Activated CD4-positive, alpha-beta T cell treated with anti-CD3 and anti-CD28 coated beads for 36 hours (primary cell): Measurements from ENCODE around the gene RHBDD3. TPM values are rescaled to one million over a fixed set of nuclear protein-coding genes. Genes with fewer than 3 reads are reported as not detected.
"Not testable (repeated sequence)": the region's sequence is repeated elsewhere in the genome, so short reads cannot be mapped to it uniquely, and the experiment has no call there.

Source experiments
- ATAC-seq: fragments of 200-7000 bp; cut with Tn5 transposase; one replicate; pipeline ENCODE4 v1.10.0; 2021; ENCODE audit warnings: mild to moderate bottlenecking, moderate library complexity
- CTCF ChIA-PET: fragments of 350-600 bp; sonication (Branson Sonifier 250); formaldehyde crosslinking; loops from one replicate; lab custom pipeline; 2021; ENCODE audit warnings: antibody characterized with exemption; lab: Charles Lee
- POLR2A ChIA-PET: fragments of 350-600 bp; sonication (Branson Sonifier 250); formaldehyde crosslinking; loops from one replicate; lab custom pipeline; 2021; ENCODE audit warnings: antibody characterized with exemption, inconsistent platforms; lab: Charles Lee
- DNase-seq: peaks from one replicate; pipeline ENCODE4 v3.0.0-alpha.2; 2020
- H3K27ac Mint-ChIP-seq: one replicate; pipeline ENCODE4 v1.8.0; 2021; ENCODE audit warnings: mixed read lengths
- H3K27me3 Mint-ChIP-seq: one replicate; pipeline ENCODE4 v1.8.0; 2021; ENCODE audit warnings: mixed read lengths
- H3K36me3 Mint-ChIP-seq: one replicate; pipeline ENCODE4 v1.8.0; 2021; ENCODE audit warnings: low read depth, mixed read lengths
- H3K4me1 Mint-ChIP-seq: one replicate; pipeline ENCODE4 v1.8.0; 2021; ENCODE audit warnings: mixed read lengths
- H3K4me3 Mint-ChIP-seq: one replicate; pipeline ENCODE4 v1.8.0; 2021; ENCODE audit warnings: mild to moderate bottlenecking, moderate library complexity, mixed read lengths
- H3K9me3 Mint-ChIP-seq: one replicate; pipeline ENCODE4 v1.8.0; 2021; ENCODE audit warnings: low read depth, mixed read lengths
- intact Hi-C, 2 experiments: fragments of 100-400 bp; cut with DNase I in 1 of 2; cut with micrococcal nuclease in 1 of 2; formaldehyde crosslinking; loops; one replicate each; pipeline versions ENCODE4 v1.14.2 to v1.15.1; 2022 to 2024; cut with DNase I, micrococcal nuclease
- total RNA-seq, 2 experiments: library from RNA; stranded (reverse); gene quantifications; one replicate each; pipeline ENCODE4 v1.2.3, GENCODE V29; 2021

Gene RHBDD3
- total RNA-seq, 2 experiments from 2014 or later, result 23.2 to 25.3 TPM

DNA sequence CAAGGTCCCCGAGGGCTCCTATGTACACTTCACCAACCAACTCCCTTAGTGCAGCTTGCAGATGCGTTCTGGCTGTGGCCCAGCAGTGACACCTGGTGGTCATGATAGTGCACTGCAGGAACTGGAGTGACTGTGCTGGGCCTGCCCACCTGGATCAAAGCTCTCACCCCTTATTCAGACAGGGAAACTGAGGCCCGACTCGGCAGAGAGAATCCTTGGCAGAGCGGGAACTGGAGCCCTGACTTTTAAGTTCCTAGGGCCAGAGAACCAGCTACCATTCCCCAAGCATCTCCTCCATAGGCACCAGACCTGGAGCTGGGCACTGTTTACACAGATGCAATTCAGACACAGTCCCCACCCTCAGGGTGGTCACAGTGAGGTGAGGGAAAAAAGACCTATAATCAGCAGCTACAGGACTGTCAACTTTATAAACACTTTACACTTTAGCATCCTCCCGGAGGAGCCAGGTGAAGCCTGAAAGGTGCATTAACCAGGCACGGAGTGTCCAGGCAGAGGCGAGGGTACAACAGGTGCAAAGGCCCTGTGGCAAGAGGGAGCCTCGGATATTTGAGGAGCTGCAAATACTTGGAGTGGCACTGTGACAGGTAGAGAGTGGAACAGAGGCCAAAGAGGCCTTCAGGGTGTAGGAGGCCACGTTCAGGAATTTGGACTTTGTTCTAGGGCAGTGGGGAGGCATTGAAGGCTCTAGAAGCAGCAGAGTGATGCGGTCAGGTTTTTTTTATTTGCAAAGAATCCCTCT is 22.0 kb downstream of the RHBDD3 start:
- POLR2A ChIA-PET, result interaction anchor here (0.6 kb wide), 1 partner anchor 33 kb away, joined by 3 read pairs; no protein-coding TSS in a partner anchor

DNA sequence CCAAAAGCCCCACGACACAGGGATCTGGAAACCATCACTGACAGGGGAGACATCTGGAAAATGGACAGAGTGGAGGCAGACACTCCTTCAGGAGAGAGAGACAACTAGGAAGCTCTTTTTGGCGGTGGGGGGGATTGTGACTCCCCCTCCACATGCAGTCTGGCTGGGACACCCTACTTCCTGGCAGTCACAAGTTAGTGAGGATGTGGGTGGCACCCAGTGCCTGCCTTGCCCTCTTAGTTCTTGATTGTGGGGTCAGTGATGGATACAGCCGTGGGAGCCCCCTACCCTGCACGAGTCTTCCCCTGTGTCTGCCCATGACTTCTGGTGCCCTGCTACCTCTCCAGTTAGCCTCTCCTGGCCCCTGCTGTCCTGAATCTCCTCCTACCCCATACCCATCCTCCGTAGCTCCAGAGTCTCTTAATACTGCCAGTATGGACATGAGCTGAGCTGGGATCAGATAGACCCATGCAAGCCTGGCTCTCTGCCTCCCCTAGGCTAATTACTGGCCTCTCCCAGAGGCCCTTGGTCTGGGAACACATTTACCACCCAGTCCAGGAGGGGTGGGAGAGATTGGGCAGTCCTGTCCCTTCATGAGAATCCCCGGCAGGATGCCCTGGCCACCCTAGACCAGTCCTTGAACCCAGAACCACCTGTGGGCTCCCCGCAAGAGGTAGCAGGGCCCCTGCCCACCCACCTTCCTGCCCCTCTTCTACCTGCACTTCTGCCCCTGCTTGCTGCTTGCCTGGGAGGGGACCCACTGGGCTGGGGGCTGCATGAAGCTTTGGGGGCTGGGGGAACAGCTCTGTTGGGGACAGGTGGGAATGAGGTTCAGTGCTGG is 22.8 kb downstream of the RHBDD3 start:
- H3K4me1 Mint-ChIP-seq, result no peaks in the 10 kb centered on the region
- ATAC-seq (no peak), DNase-seq (no peak)
- peaks cover 7% of the 10 kb centered on the region for H3K27me3 Mint-ChIP-seq
- no peak overlapping the region for H3K4me3 Mint-ChIP-seq
- intact Hi-C loops, result loop anchor here (1.0 to 5.0 kb wide), 6 partner anchors 43 to 645 kb away; no protein-coding TSS in a partner anchor
- H3K9me3 Mint-ChIP-seq, result no peaks in the 10 kb centered on the region
- ChIA-PET CTCF (interaction anchor here (0.6 to 2.3 kb wide), 24 partner anchors 10 to 1252 kb away, joined by 3 to 19 read pairs (median 4); partner anchors contain the start of gene EMID1), POLR2A (interaction anchor here (0.6 kb wide), 1 partner anchor 34 kb away, joined by 3 read pairs; no protein-coding TSS in a partner anchor)
- no peak overlapping the region for H3K27ac Mint-ChIP-seq
- no peaks in the 10 kb centered on the region for H3K36me3 Mint-ChIP-seq

More for the DNA sequence above, 22.0 kb downstream of the RHBDD3 start:
- CTCF ChIA-PET, result interaction anchor here (0.6 to 2.3 kb wide), 32 partner anchors 9 to 1252 kb away, joined by 3 to 19 read pairs (median 3); partner anchors contain the start of genes EMID1 and EWSR1
- Mint-ChIP-seq H3K27me3 (peaks cover 7% of the 10 kb centered on the region), H3K4me1 (no peaks in the 10 kb centered on the region), H3K36me3 (no peaks in the 10 kb centered on the region), H3K9me3 (no peaks in the 10 kb centered on the region), H3K4me3 (no peak overlapping the region), H3K27ac (no peak overlapping the region)
- intact Hi-C loops, result loop anchor here (1.0 to 2.0 kb wide), 5 partner anchors 92 to 646 kb away; no protein-coding TSS in a partner anchor
- DNase-seq (peak; percentile 81), ATAC-seq (peak; percentile 94)

DNA sequence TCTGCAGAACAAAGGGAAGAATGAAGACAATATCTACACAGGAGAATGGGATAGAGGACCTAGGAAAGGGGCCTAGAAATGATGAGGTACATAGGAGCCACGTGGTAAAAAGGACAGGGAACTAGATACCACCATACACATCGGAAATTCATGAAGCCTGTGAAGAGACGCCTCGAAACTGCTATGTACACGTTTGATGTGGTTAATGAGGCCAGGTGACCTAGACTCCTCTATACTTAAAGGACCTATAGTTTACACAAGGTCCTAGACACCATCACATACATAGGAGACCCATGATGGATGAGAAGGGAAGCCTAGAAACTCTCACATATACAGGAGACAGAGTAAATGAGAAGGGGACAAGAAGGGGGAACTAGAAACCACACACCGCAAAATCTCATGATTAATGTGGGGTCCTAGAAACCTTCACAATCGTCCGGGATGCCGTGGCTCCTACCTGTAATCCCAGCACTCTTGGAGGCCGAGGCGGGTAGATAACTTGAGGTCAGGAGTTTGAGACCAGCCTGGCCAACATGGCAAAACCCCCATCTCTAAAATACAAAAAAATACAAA is 23.8 kb downstream of the RHBDD3 start:
- ATAC-seq (no peak), DNase-seq (no peak)
- intact Hi-C loops, result loop anchor here (2.0 to 5.0 kb wide), 3 partner anchors 42 to 643 kb away; no protein-coding TSS in a partner anchor
- ChIA-PET CTCF (interaction anchor here (1.1 to 2.3 kb wide), 2 partner anchors 40 to 46 kb away, joined by 7 to 19 read pairs; no protein-coding TSS in a partner anchor), POLR2A (no interaction called here)
- Mint-ChIP-seq H3K9me3 (peaks cover 3% of the 10 kb centered on the region), H3K36me3 (peaks cover 2% of the 10 kb centered on the region), H3K27ac (no peak overlapping the region), H3K27me3 (peaks cover 7% of the 10 kb centered on the region), H3K4me1 (no peaks in the 10 kb centered on the region), H3K4me3 (no peak overlapping the region)

DNA sequence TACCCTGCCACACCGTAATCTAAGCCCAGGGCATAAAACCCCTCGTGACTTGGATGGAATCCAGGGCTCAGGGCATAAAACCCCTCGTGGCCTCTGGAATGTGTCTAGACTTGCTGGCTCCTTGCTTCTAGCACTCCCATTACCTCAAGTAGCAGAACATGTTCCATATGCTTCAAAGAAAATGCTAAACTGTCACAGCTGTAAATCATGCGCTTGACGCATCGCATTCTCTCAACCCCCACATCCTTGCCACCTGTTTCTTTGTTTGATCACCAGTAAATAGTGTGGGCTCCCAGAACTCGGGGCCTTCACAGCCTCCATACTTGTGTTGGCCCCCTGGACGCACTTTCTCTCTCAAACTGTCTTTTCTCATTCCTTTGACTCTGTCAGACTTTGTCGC is 27.3 kb downstream of the RHBDD3 start:
- H3K4me3 Mint-ChIP-seq, ATAC-seq, POLR2A ChIA-PET, DNase-seq, H3K36me3 Mint-ChIP-seq, H3K4me1 Mint-ChIP-seq, H3K27ac Mint-ChIP-seq, H3K27me3 Mint-ChIP-seq, H3K9me3 Mint-ChIP-seq: not testable (repeated sequence)
- intact Hi-C loops, result loop anchor here in 1 of 2 experiments (5.0 kb wide), 1 partner anchor 38 kb away; no protein-coding TSS in a partner anchor
- CTCF ChIA-PET, result interaction anchor here (0.7 to 0.8 kb wide), 2 partner anchors 99 to 200 kb away, joined by 3 to 5 read pairs; no protein-coding TSS in a partner anchor

DNA sequence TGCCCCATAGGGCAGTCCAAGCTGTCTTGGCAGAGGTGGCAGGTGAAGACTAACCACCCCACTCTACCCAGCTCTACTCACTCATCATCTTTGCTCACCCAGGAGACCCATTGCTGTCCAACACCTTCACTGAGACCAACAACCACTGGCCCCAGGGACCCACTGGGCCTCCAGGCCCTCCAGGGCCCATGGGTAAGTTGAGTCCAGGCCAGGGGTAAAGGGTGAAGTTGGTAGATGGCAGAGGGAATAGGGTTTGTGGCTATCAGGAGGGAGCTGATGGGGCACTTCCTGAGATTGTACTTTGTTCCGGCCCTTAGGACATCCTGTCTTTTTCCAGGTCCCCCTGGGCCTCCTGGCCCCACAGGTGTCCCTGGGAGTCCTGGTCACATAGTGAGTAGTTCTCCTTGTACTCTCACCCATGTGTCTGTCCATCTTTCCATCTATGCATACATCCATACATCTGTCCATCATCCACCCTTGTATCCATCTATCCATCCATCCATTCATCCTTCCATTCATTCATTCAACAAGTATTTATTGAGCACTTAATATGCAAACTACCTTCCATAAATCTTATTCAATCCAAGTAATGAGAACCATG is 34.4 kb downstream of the RHBDD3 start:
- POLR2A ChIA-PET, result no interaction called here
- CTCF ChIA-PET, result interaction anchor here (0.6 to 0.8 kb wide), 2 partner anchors 15 to 117 kb away, joined by 4 read pairs; no protein-coding TSS in a partner anchor
- no peak for DNase-seq
- Mint-ChIP-seq H3K4me3 (no peak overlapping the region), H3K27ac (no peak overlapping the region), H3K36me3 (no peaks in the 10 kb centered on the region), H3K27me3 (no peaks in the 10 kb centered on the region), H3K9me3 (peaks cover 4% of the 10 kb centered on the region), H3K4me1 (no peaks in the 10 kb centered on the region)
- intact Hi-C loops, result no loop called here
- no peak for ATAC-seq

DNA sequence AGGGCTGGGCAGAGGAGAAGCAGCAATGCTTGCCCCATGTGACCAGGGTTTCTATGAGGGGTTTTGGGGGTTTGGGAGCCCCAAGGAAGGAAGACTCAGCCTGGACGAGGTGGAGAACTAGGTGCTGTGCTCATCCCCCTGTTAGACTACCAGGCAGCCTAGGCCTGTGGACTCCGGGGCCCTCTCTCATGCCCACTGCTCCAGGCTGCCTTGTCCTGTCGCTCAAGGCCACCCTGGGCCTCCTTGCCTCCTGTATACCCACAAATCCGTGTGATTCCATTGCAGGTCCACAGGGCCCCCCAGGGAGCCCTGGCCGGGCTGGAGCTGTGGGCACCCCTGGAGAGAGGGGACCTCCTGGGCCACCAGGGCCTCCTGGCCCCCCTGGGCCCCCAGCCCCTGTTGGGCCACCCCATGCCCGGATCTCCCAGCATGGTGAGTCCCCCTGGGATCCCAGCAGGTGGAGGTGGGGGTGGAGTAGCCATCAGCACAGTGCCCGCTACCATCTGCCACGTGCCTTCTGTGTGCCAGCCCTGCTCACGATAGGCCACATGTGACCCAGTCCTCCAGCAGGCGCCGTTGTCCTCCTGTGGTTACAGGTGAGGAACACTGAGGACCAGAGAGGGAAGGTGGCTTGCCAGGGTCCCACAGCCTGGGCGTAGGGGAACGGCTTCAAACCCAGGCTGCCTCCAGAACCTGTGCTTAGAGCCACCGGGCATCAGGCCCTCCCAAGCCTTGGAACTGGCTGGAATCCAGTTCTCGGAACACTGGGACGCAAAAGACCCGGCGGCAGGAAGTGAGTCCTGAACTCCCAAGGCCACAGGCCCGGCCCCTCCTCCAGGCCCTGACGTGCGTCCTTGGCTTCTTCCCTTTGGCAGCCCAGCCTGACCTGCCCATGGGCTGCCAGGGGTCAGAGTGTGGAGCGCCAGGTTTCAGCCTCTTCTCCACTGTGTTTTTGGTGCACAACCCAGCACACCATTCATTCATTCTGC is 35.5 kb downstream of the RHBDD3 start:
- DNase-seq, result no peak
- Mint-ChIP-seq H3K4me3 (no peak overlapping the region), H3K9me3 (peaks cover 4% of the 10 kb centered on the region), H3K36me3 (no peaks in the 10 kb centered on the region), H3K27me3 (no peaks in the 10 kb centered on the region), H3K4me1 (no peaks in the 10 kb centered on the region), H3K27ac (no peak overlapping the region)
- intact Hi-C loops, result no loop called here
- ChIA-PET CTCF (interaction anchor here (0.8 kb wide), 1 partner anchor 115 kb away, joined by 4 read pairs; no protein-coding TSS in a partner anchor), POLR2A (no interaction called here)
- ATAC-seq, result no peak

DNA sequence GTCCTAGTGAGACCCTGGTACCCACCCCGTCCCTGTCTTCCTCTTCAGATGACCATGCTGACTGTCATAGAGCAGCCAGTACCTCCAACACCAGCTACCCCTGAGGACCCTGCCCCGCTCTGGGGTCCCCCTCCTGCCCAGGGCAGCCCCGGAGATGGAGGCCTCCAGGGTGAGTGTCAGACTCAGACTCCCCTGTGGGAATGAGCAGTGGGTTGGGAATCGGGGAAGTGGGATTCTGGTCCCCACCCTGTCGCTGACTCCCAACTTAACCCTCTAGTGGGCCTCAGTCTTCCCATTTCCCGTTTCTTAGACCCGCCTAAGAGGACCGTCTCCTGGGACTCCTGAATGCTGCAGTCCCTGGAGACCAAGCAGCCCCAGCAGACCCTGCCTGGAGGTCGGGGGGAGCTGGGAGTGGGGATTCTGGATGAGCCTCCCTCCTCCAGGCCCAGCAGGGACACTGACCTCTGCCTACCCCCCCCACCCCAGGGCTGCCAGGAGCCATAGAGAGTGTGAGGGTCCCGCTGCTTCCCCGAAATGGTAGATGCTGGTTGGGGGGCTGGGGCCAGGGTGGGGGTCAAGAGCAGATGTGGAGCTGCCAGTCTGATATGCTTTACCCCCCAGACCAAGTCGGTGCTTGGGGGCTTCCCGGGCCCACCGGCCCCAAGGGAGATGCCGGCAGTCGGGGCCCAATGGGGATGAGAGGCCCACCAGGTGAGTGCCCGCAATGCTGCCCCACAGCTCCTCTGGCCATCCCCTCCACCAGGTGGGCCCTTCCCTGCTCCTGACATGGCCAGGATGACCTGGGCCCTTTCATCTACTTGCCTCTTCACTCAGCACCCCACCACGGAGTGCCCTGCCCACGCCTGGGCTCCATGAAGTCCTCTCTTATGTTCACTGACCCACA is 36.6 kb downstream of the RHBDD3 start:
- Mint-ChIP-seq H3K27ac (no peak overlapping the region), H3K36me3 (no peaks in the 10 kb centered on the region), H3K4me1 (no peaks in the 10 kb centered on the region), H3K27me3 (no peaks in the 10 kb centered on the region), H3K9me3 (peaks cover 4% of the 10 kb centered on the region), H3K4me3 (no peak overlapping the region)
- intact Hi-C loops, result no loop called here
- ATAC-seq, result no peak
- no peak for DNase-seq
- POLR2A ChIA-PET, result no interaction called here
- CTCF ChIA-PET, result interaction anchor here (1.4 kb wide), 1 partner anchor 14 kb away, joined by 3 read pairs; no protein-coding TSS in a partner anchor

DNA sequence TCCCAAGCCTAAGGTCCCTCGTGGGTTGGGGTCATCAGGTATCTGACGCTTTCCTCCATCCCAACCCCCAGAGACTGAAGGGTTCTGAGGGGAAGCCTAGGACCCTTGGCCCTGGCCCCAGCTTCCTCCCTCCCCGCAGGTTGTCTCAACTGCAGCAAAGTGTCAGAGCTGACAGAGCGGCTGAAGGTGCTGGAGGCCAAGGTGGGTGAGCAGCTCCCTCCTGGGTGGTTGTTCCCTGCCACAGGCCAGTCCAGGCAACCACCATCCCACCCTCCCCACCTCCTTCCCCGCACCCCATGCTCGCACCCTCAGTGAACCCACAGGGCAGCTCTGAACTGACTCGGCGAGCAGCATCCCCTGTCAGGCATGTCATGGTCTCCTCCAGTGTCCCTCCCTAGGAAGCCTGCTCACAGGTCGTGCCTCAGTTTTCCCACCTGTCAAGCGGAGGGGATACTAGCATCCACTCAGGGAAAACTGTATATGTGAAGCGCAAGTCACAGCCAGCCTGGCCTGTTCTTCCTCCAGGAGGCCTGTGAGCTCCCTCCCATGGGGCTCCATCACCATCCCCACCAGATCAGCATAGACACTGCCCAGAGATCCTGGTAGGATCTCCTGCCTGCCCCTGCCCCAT is 41.3 kb downstream of the RHBDD3 start:
- DNase-seq (no peak), ATAC-seq (no peak)
- no peaks in the 10 kb centered on the region for H3K9me3 Mint-ChIP-seq
- POLR2A ChIA-PET, result no interaction called here
- no peak overlapping the region for H3K27ac Mint-ChIP-seq
- H3K4me3 Mint-ChIP-seq, result no peak overlapping the region
- intact Hi-C loops, result no loop called here
- H3K27me3 Mint-ChIP-seq, result no peaks in the 10 kb centered on the region
- CTCF ChIA-PET, result interaction anchor here (0.7 to 1.5 kb wide), 2 partner anchors 30 to 34 kb away, joined by 3 to 4 read pairs; no protein-coding TSS in a partner anchor
- no peaks in the 10 kb centered on the region for H3K4me1 Mint-ChIP-seq
- no peaks in the 10 kb centered on the region for H3K36me3 Mint-ChIP-seq
